ENCODE data around the gene SNAP47. TPM values are rescaled to one million over a fixed set of nuclear protein-coding genes. Genes with fewer than 3 reads are reported as not detected.

Gene SNAP47
- polyA plus RNA-seq, 2 of the 4 experiments (the other 2 are of a cell fraction) = 29.6 to 39.5 TPM

DNA sequence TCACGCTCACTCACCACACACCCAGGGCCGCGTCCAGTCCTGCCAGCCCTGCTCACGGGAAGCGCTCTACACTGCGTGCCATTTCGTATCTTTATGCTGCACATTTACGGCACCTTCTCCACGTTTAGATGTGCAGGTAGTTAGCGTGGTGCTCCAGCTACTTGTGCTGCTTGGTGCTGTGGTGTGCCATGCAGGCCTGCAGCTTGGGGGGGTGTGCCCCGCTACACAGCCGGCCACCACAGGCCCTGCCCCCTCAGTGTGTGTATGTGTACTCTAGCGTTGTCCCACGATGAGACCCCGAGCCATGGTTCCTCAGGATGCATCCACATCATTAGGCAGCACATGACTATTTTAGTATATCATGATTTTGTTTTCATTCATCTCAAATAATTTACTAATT, 38.3 kb downstream of the SNAP47 start:
- no peaks in the 10 kb centered on the region for H3K4me1 ChIP-seq
- TF ChIP-seq HDAC2 (IDR thresholded peaks at IDR 0.05) (no peak), BHLHE40 (IDR thresholded peaks at IDR 0.05; ENCODE audit: low read depth, low read length) (no peak), TP53 (CRISPR knock-in tag; IDR thresholded peaks at IDR 0.05) (no peak), CHD2 (IDR thresholded peaks at IDR 0.05; ENCODE audit: low read length, partially characterized antibody) (no peak), FOSL2 (IDR thresholded peaks at IDR 0.05) (no peak), FOSL2 (CRISPR knock-in tag; IDR thresholded peaks at IDR 0.05) (no peak), HOXB13 (CRISPR knock-in tag; IDR thresholded peaks at IDR 0.05; ENCODE audit: low read depth) (no peak), REST (IDR thresholded peaks at IDR 0.05) (no peak), E2F6 (IDR thresholded peaks at IDR 0.05; ENCODE audit: borderline replicate concordance, low read depth) (no peak), EHMT2 (IDR thresholded peaks at IDR 0.05; ENCODE audit: low read depth) (no peak), ZSCAN20 (CRISPR knock-in tag; IDR thresholded peaks at IDR 0.05) (no peak), KDM1A (IDR thresholded peaks at IDR 0.05; ENCODE audit: low read depth) (no peak), CEBPB (IDR thresholded peaks at IDR 0.05) (no peak), FOSB (CRISPR knock-in tag; IDR thresholded peaks at IDR 0.05) (no peak), SREBF2 (IDR thresholded peaks at IDR 0.05) (no peak), ATOH8 (CRISPR knock-in tag; IDR thresholded peaks at IDR 0.05; ENCODE audit: low read depth) (no peak), ZFP36 (IDR thresholded peaks at IDR 0.05; ENCODE audit: borderline replicate concordance, partially characterized antibody) (no peak), EP300 (IDR thresholded peaks at IDR 0.05) (no peak), JUNB (IDR thresholded peaks at IDR 0.05) (no peak)
- TF ChIP-seq, protein P1, sequence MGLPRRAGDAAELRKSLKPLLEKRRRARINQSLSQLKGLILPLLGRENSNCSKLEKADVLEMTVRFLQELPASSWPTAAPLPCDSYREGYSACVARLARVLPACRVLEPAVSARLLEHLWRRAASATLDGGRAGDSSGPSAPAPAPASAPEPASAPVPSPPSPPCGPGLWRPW (IDR thresholded peaks at IDR 0.05) = no peak
- CTCF ChIA-PET = interaction anchor here (1.2 to 1.3 kb wide), 2 partner anchors 11 to 180 kb away, joined by 4 to 9 read pairs; no protein-coding TSS in a partner anchor
- no peak overlapping the region for H3K4me3 ChIP-seq
- ATAC-seq (no peak), FAIRE-seq (no peak), DNase-seq (ENCODE audit: low read depth in 1 of 2, low spot score in 1 of 2) (no peak)
- 84% methylated on average over 15 of the region's 15 CpGs for WGBS (ENCODE audit: missing lambda C conversion rate)
- POLR2A ChIA-PET = no interaction called here
- H3K4me2 ChIP-seq = no peak overlapping the region
- no peaks in the 10 kb centered on the region for H3K9me3 ChIP-seq
- H3K27ac ChIP-seq = no peak overlapping the region

DNA sequence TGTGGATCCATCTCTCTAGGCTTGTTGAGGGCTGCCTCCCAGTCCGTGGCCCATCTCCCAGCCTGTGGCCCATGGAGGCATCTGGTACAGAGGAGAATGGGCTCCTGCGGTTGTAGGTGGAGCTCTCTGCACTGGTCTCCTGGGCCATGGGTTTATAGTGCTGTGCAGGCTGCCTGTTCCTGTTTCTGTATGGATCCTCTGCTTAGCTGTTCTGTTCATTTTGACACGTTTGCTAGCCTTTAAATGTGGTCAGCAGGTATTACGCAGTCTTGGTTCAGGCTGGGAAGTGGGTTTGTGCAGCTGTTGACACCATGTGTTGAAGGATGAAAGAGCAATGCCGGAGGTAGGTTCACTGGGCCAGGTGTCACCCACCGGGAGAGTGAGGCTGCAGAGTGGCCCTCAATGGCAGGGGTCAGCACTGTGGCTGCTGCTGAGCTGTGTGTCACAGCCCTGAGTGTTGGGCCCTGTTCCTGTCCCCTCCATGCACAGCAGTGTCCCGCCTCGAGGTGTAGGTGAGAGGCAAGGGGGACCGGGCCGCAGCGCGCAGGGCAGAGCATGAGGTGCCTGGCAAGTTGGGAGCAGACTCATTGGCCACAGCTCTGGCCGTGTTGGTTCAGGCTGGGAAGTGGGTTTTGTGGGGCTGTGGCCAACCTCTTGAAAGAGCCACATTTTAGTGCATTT, 39.0 kb downstream of the SNAP47 start:
- Histone ChIP-seq H3K4me1 (no peaks in the 10 kb centered on the region), H3K4me2 (no peak overlapping the region), H3K27ac (no peak overlapping the region), H3K9me3 (no peaks in the 10 kb centered on the region), H3K4me3 (no peak overlapping the region)
- ATAC-seq = no peak
- ChIA-PET POLR2A (no interaction called here), CTCF (interaction anchor here (1.2 to 1.7 kb wide), 3 partner anchors 12 to 179 kb away, joined by 4 to 9 read pairs (median 6); no protein-coding TSS in a partner anchor)
- 93% methylated on average over 12 of the region's 13 CpGs for WGBS (ENCODE audit: missing lambda C conversion rate)
- DNase-seq (ENCODE audit: low read depth in 1 of 2, low spot score in 1 of 2) = no peak
- no peak for FAIRE-seq
- TF ChIP-seq KDM5A (IDR thresholded peaks at IDR 0.05) (no peak), ZC3H11A (IDR thresholded peaks at IDR 0.05) (no peak), CEBPB (IDR thresholded peaks at IDR 0.05) (no peak), MAFK (IDR thresholded peaks at IDR 0.05; ENCODE audit: partially characterized antibody) (no peak), FOXS1 (CRISPR knock-in tag; IDR thresholded peaks at IDR 0.05) (no peak), HDAC2 (IDR thresholded peaks at IDR 0.05) (no peak), USF2 (IDR thresholded peaks at IDR 0.05) (no peak), RARB (CRISPR knock-in tag; IDR thresholded peaks at IDR 0.05) (no peak), CBX8 (IDR thresholded peaks at IDR 0.05) (no peak), KDM1A (IDR thresholded peaks at IDR 0.05; ENCODE audit: low read depth) (no peak), GATA3 (IDR thresholded peaks at IDR 0.05; ENCODE audit: borderline replicate concordance) (no peak), JUNB (IDR thresholded peaks at IDR 0.05) (no peak), SMC3 (IDR thresholded peaks at IDR 0.05) (no peak), NPAS2 (CRISPR knock-in tag; IDR thresholded peaks at IDR 0.05; ENCODE audit: borderline replicate concordance) (no peak), EHF (CRISPR knock-in tag; IDR thresholded peaks at IDR 0.05) (no peak), PHF8 (IDR thresholded peaks at IDR 0.05; ENCODE audit: borderline replicate concordance, low read depth) (no peak)
- TF ChIP-seq, protein P2, sequence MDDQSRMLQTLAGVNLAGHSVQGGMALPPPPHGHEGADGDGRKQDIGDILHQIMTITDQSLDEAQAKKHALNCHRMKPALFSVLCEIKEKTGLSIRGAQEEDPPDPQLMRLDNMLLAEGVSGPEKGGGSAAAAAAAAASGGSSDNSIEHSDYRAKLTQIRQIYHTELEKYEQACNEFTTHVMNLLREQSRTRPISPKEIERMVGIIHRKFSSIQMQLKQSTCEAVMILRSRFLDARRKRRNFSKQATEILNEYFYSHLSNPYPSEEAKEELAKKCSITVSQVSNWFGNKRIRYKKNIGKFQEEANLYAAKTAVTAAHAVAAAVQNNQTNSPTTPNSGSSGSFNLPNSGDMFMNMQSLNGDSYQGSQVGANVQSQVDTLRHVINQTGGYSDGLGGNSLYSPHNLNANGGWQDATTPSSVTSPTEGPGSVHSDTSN (IDR thresholded peaks at IDR 0.05) = no peak
